IMR-90 (cell line): ENCODE measurements around the gene PSAPL1. TPM values are rescaled to one million over a fixed set of nuclear protein-coding genes. Genes with fewer than 3 reads are reported as not detected.

Experiments used
- ATAC-seq: fragments of 200-7000 bp; cut with Tn5 transposase; 2 replicates; pipeline ENCODE4 v1.9.1; 2020; ENCODE audit warnings: low read depth, mild to moderate bottlenecking, moderate library complexity
- BruUV-seq: library from RNA; stranded (reverse); fragments of 400-500 nt; replicated peaks from 2 replicates; lab custom pipeline; 2021; lab: Mats Ljungman, UMichigan
- CTCF ChIA-PET: fragments of 300-600 bp; formaldehyde crosslinking; extraction: SDS; loops from one replicate; lab custom pipeline; 2021; ENCODE audit warnings: antibody characterized with exemption; lab: Yijun Ruan, JAX
- POLR2A ChIA-PET: fragments of 300-600 bp; sonication (Branson Sonifier 250); formaldehyde crosslinking; loops from one replicate; lab custom pipeline; 2022; ENCODE audit warnings: antibody characterized with exemption; ENCODE audit not compliant: unreplicated experiment; lab: Charles Lee
- DNase-seq: peaks from one replicate; pipeline ENCODE4 v3.0.0; 2013
- H2AFZ ChIP-seq: replicated peaks from 2 replicates; pipeline ENCODE3; 2013; ENCODE audit warnings: low read length, mild to moderate bottlenecking; ENCODE audit not compliant: poor library complexity
- H2AK5ac ChIP-seq: 2 replicates; pipeline ENCODE4 v1.6.1; 2013; ENCODE audit warnings: low read depth, low read length, inconsistent platforms
- H2AK9ac ChIP-seq: replicated peaks from 2 replicates; pipeline ENCODE3; 2013; ENCODE audit warnings: mild to moderate bottlenecking, low read depth, low read length, moderate library complexity; ENCODE audit not compliant: poor library complexity
- H2BK120ac ChIP-seq: 2 replicates; pipeline ENCODE4 v1.6.1; 2013; ENCODE audit warnings: low read depth, low read length, inconsistent platforms
- H2BK15ac ChIP-seq: 3 replicates; pipeline ENCODE4 v1.6.1; 2013; ENCODE audit warnings: low read depth, low read length, inconsistent platforms
- H2BK20ac ChIP-seq: 2 replicates; pipeline ENCODE4 v1.6.1; 2013; ENCODE audit warnings: low read depth, mild to moderate bottlenecking, inconsistent platforms, low read length, moderate library complexity
- H2BK5ac ChIP-seq: 2 replicates; pipeline ENCODE4 v1.6.1; 2013; ENCODE audit warnings: mild to moderate bottlenecking, low read depth, low read length, inconsistent platforms; ENCODE audit not compliant: poor library complexity, severe bottlenecking
- H3K14ac ChIP-seq: replicated peaks from 2 replicates; pipeline ENCODE4 v1.6.1; 2013; ENCODE audit warnings: low read depth, low read length, inconsistent platforms
- H3K18ac ChIP-seq: 2 replicates; pipeline ENCODE4 v1.6.1; 2013; ENCODE audit warnings: low read depth, low read length, control low read depth
- H3K23ac ChIP-seq: 2 replicates; pipeline ENCODE4 v1.6.1; 2013; ENCODE audit warnings: low read depth, low read length, inconsistent platforms
- H3K27ac ChIP-seq: 2 replicates; pipeline ENCODE4 v1.5.1; 2013; ENCODE audit warnings: mild to moderate bottlenecking, control low read depth, low read length; ENCODE audit not compliant: insufficient read depth
- H3K27me3 ChIP-seq: 2 replicates; pipeline ENCODE4 v1.6.1; 2013; ENCODE audit warnings: low read length; ENCODE audit not compliant: control insufficient read depth, insufficient read depth
- H3K36me3 ChIP-seq: 2 replicates; pipeline ENCODE4 v1.6.1; 2013; ENCODE audit warnings: low read length, mixed read lengths; ENCODE audit not compliant: control insufficient read depth, insufficient read depth
- H3K4ac ChIP-seq: 2 replicates; pipeline ENCODE4 v1.6.1; 2013; ENCODE audit warnings: low read depth, low read length, inconsistent platforms
- H3K4me1 ChIP-seq: 2 replicates; pipeline ENCODE4 v1.6.1; 2013; ENCODE audit warnings: low read length, mixed read lengths; ENCODE audit not compliant: control insufficient read depth, insufficient read depth
- H3K4me2 ChIP-seq: 2 replicates; pipeline ENCODE4 v1.6.1; 2013; ENCODE audit warnings: low read depth, mild to moderate bottlenecking, control low read depth, low read length, moderate library complexity
- H3K4me3 ChIP-seq: 2 replicates; pipeline ENCODE4 v1.5.1; 2013; ENCODE audit warnings: low read depth, mild to moderate bottlenecking, control low read depth, low read length, moderate library complexity; ENCODE audit not compliant: insufficient read depth
- H3K56ac ChIP-seq: 2 replicates; pipeline ENCODE4 v1.6.1; 2013; ENCODE audit warnings: low read length, inconsistent platforms; ENCODE audit not compliant: insufficient read depth; ENCODE audit errors: extremely low read depth
- H3K79me1 ChIP-seq, 2 experiments: 2 replicates each; pipeline ENCODE4 v1.6.1; 2013; ENCODE audit warnings: low read length in 2 of 2, inconsistent platforms in 1 of 2, low read depth in 1 of 2
- H3K9ac ChIP-seq: 2 replicates; pipeline ENCODE4 v1.6.1; 2013; ENCODE audit warnings: low read depth, low read length, control low read depth
- H3K9me1 ChIP-seq: 2 replicates; pipeline ENCODE4 v1.6.1; 2013; ENCODE audit warnings: low read length, inconsistent platforms; ENCODE audit not compliant: insufficient read depth
- H3K9me3 ChIP-seq: 2 replicates; pipeline ENCODE4 v1.6.1; 2013; ENCODE audit warnings: low read length; ENCODE audit not compliant: control insufficient read depth, insufficient read depth
- H4K20me1 ChIP-seq: 2 replicates; pipeline ENCODE4 v1.6.1; 2013; ENCODE audit warnings: low read length, inconsistent platforms; ENCODE audit not compliant: insufficient read depth
- H4K5ac ChIP-seq: 2 replicates; pipeline ENCODE4 v1.6.1; 2013; ENCODE audit warnings: mild to moderate bottlenecking, low read depth, low read length, control low read depth
- H4K8ac ChIP-seq, 2 experiments: 2 replicates each; pipeline ENCODE4 v1.6.1; 2013; ENCODE audit warnings: low read depth in 2 of 2, low read length in 2 of 2, control low read depth in 1 of 2, inconsistent platforms in 1 of 2
- H4K91ac ChIP-seq: 2 replicates; pipeline ENCODE4 v1.6.1; 2013; ENCODE audit warnings: low read depth, low read length, inconsistent platforms; ENCODE audit not compliant: insufficient read depth
- CEBPB ChIP-seq: IDR thresholded peaks from 2 replicates; pipeline ENCODE4 v1.6.1; 2012; ENCODE audit warnings: low read depth, low read length, improper control_type of control experiment
- CHD1 ChIP-seq: IDR thresholded peaks from 2 replicates; pipeline ENCODE4 v1.6.1; 2012; ENCODE audit warnings: low read depth, low read length, improper control_type of control experiment
- CTCF ChIP-seq: conservative IDR thresholded peaks from 2 replicates; pipeline ENCODE4 v1.5.1; 2012; ENCODE audit warnings: mild to moderate bottlenecking, low read depth, low read length, improper control_type of control experiment
- MAFK ChIP-seq: IDR thresholded peaks from 2 replicates; pipeline ENCODE4 v1.6.1; 2012; ENCODE audit warnings: low read depth, low read length, improper control_type of control experiment
- MXI1 ChIP-seq: IDR thresholded peaks from 2 replicates; pipeline ENCODE4 v1.6.1; 2012; ENCODE audit warnings: low read depth, mild to moderate bottlenecking, low read length, moderate library complexity, borderline replicate concordance
- POLR2A ChIP-seq: IDR thresholded peaks from 2 replicates; pipeline ENCODE4 v1.6.1; 2012; ENCODE audit warnings: mild to moderate bottlenecking, low read depth, low read length
- SMC3 ChIP-seq: fragments of 150-350 bp; IDR thresholded peaks from 2 replicates; pipeline ENCODE4 v1.6.1; 2016; ENCODE audit warnings: low read depth, mild to moderate bottlenecking, antibody characterized with exemption, low read length, moderate library complexity
- WGBS, 2 experiments: methylation state at CpG; one replicate each; pipeline versions ENCODE4 v1.1.5 to v1.1.7; 2013; ENCODE audit warnings: missing lambda C conversion rate in 2 of 2; ENCODE audit not compliant: insufficient read length in 1 of 2; ENCODE audit errors: extremely low coverage in 2 of 2; 5-methylcytosine and 5-hydroxymethylcytosine counted together
- dilution Hi-C: fragments of 300-500 bp; cut with HindIII; formaldehyde crosslinking; loops from one replicate; pipeline ENCODE4 v1.14.3; 2018; ENCODE audit warnings: low sequenced_read_pairs; ENCODE audit not compliant: unreplicated experiment
- in situ Hi-C: fragments of 300-500 bp; cut with MboI; formaldehyde crosslinking; loops from 3 replicates; pipeline ENCODE4 v1.14.3; 2019; ENCODE audit warnings: low sequenced_read_pairs, inconsistent platforms, mixed read lengths
- intact Hi-C: fragments of 100-400 bp; cut with micrococcal nuclease; formaldehyde crosslinking; loops from 2 replicates; pipeline ENCODE4 v1.10.0; 2022
- polyA plus RNA-seq, 3 experiments: library from polyadenylated mRNA; depleted of rRNA; stranded (reverse); fragments of >200 nt; gene quantifications; 2 replicates each; pipeline ENCODE4 v1.2.3, GENCODE V29; 2012; ENCODE audit warnings: low replicate concordance in 1 of 3
- total RNA-seq: library from RNA; depleted of rRNA; stranded (reverse); fragments of >200 nt; gene quantifications from 2 replicates; pipeline ENCODE4 v1.2.3, GENCODE V29; 2012
- TF ChIP-seq, protein P1 (sequence below): fragments of 150-350 bp; IDR thresholded peaks from 2 replicates; pipeline ENCODE4 v1.6.1; 2017; ENCODE audit warnings: mild to moderate bottlenecking, antibody characterized with exemption, low read length, low read depth

The PSAPL1 gene
- total and polyA plus RNA-seq, 2 of the 4 experiments (the other 2 are of a cell fraction), result not detected

- no TSS peak for BruUV-seq
- TF ChIP-seq, protein P1, sequence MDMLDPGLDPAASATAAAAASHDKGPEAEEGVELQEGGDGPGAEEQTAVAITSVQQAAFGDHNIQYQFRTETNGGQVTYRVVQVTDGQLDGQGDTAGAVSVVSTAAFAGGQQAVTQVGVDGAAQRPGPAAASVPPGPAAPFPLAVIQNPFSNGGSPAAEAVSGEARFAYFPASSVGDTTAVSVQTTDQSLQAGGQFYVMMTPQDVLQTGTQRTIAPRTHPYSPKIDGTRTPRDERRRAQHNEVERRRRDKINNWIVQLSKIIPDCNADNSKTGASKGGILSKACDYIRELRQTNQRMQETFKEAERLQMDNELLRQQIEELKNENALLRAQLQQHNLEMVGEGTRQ, result no peak
- TF ChIP-seq CHD1 (no peak), SMC3 (no peak), MAFK (no peak), CTCF (no peak), CEBPB (no peak), POLR2A (no peak), MXI1 (no peak)
- no peaks in the 10 kb centered on the region for H3K9me3 ChIP-seq
Measured at GRCh38 chr4:7474320-7474719, 39.6 kb upstream of the PSAPL1 start.

More at GRCh38 chr4:7474320-7474719, 39.6 kb upstream of the PSAPL1 start:
- Histone ChIP-seq H2BK120ac (no peak overlapping the region), H3K27ac (no peak overlapping the region), H3K27me3 (peaks cover 41% of the 10 kb centered on the region), H3K4ac (no peak overlapping the region), H3K23ac (no peak overlapping the region), H3K4me2 (no peak overlapping the region), H3K9ac (no peak overlapping the region), H3K9me1 (no peaks in the 10 kb centered on the region), H3K14ac (no peak overlapping the region), H4K20me1 (no peaks in the 10 kb centered on the region), H4K8ac (no peak overlapping the region), H2BK20ac (no peak overlapping the region), H3K79me1 (no peaks in the 10 kb centered on the region), H2AK9ac (no peak overlapping the region), H2BK5ac (no peak overlapping the region), H3K18ac (no peak overlapping the region), H4K91ac (no peak overlapping the region), H2AFZ (no peak overlapping the region), H2BK15ac (no peak overlapping the region), H3K56ac (no peak overlapping the region), H2AK5ac (no peak overlapping the region), H4K5ac (no peak overlapping the region), H3K36me3 (no peaks in the 10 kb centered on the region), H3K4me1 (no peaks in the 10 kb centered on the region), H3K4me3 (no peak overlapping the region)
- ATAC-seq (no peak), DNase-seq (no peak)
- no CpG with 5 or more reads among the region's 7 CpGs for WGBS, 2 experiments
- ChIA-PET CTCF (no interaction called here), POLR2A (no interaction called here)
- dilution Hi-C loops, result no loop called here
- intact Hi-C loops, result no loop called here
- in situ Hi-C loops, result no loop called here
